ENCODE measurements around the gene MSI2. TPM values are rescaled to one million over a fixed set of nuclear protein-coding genes. Genes with fewer than 3 reads are reported as not detected.

The MSI2 gene
- total RNA-seq, 4 donors from 2014 or later, result 14.9 to 24.4 (median 19.8) TPM

DNA sequence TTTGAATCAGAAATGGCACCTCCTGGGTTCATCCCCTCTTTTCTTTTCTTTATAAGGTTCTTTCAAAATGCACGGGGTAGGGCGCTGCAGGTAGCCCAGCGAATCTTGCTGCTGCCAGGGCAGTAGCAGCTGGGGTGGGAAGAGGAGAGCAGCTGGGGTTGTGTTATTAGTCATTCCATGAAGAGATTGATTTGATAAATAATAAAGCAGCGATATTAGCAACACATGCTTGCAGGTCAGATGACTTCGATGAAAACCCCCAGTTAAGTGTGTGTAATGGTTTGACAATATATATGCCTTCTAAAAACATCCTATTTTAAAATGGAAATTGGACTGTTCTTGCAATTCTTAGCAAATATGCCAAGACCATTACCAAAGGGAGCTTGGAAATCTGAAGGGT is 288.1 kb downstream of the MSI2 start:
- TF ChIP-seq, protein P1, sequence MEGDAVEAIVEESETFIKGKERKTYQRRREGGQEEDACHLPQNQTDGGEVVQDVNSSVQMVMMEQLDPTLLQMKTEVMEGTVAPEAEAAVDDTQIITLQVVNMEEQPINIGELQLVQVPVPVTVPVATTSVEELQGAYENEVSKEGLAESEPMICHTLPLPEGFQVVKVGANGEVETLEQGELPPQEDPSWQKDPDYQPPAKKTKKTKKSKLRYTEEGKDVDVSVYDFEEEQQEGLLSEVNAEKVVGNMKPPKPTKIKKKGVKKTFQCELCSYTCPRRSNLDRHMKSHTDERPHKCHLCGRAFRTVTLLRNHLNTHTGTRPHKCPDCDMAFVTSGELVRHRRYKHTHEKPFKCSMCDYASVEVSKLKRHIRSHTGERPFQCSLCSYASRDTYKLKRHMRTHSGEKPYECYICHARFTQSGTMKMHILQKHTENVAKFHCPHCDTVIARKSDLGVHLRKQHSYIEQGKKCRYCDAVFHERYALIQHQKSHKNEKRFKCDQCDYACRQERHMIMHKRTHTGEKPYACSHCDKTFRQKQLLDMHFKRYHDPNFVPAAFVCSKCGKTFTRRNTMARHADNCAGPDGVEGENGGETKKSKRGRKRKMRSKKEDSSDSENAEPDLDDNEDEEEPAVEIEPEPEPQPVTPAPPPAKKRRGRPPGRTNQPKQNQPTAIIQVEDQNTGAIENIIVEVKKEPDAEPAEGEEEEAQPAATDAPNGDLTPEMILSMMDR (IDR thresholded peaks at IDR 0.05), result no peak
- DNase-seq (ENCODE audit: low spot score) (no peak), ATAC-seq (ENCODE audit: low FRiP score) (no peak)

DNA sequence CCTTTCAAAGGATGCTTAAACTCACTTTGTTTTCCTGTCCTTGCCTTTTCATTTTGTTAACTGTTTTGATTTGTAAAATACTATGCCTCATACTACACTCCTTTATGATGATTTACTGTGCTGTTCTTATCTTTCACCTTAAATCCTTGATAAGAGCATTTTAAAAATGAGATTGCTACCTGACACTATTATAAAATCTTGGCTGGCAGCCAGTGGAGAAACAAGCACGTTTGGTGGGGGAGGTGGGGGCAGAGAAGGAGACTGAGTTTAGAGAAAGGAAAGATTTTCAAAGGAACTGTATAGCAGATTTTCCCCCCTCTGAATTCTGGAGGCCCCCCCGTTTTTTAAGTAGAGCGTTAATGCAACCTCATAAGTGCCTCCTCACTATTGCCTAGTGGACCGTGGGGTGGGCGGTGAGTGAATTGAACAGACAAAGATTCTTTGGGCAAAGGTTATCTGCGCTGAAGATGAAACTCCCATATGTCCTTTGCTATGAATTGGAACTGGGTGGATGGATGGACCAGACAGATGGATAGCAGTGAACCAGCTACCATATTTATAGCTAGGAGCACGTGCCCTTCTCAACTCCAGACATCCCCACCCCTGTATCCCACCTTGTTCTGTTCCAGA is 288.6 kb downstream of the MSI2 start:
- no peak for DNase-seq (ENCODE audit: low spot score)
- TF ChIP-seq, protein P1 (IDR thresholded peaks at IDR 0.05), result no peak
- no peak for ATAC-seq (ENCODE audit: low FRiP score)

DNA sequence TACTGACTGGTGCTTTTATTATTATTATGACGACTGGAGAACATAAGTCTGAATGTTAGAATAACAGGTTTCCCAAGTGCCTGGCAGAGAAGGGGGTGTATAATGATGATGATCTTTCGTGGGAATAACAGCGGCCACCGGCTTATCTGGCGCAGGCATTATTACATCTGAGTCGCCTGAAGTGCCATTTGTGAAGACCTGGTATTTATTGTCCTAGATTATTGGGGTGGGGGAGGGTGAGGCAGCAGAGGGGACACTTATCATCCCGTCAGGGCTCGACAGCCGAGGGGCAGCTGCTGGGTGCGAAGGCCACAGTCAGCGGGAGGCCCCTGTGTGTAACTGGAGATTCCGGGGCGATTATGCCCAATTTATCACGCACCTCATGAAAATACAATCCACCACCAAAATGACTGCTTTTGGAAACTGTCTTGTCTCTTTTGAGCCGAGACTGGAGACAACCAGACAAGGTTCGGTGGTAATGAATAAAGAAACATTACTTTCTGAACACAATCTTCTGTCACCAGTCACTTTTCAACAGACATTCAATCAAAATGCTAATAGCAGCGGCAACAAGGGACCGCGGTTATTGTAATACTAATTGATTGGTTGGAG is 289.5 kb downstream of the MSI2 start:
- no peak for DNase-seq (ENCODE audit: low spot score)
- TF ChIP-seq, protein P1 (IDR thresholded peaks at IDR 0.05), result no peak
- no peak for ATAC-seq (ENCODE audit: low FRiP score)

DNA sequence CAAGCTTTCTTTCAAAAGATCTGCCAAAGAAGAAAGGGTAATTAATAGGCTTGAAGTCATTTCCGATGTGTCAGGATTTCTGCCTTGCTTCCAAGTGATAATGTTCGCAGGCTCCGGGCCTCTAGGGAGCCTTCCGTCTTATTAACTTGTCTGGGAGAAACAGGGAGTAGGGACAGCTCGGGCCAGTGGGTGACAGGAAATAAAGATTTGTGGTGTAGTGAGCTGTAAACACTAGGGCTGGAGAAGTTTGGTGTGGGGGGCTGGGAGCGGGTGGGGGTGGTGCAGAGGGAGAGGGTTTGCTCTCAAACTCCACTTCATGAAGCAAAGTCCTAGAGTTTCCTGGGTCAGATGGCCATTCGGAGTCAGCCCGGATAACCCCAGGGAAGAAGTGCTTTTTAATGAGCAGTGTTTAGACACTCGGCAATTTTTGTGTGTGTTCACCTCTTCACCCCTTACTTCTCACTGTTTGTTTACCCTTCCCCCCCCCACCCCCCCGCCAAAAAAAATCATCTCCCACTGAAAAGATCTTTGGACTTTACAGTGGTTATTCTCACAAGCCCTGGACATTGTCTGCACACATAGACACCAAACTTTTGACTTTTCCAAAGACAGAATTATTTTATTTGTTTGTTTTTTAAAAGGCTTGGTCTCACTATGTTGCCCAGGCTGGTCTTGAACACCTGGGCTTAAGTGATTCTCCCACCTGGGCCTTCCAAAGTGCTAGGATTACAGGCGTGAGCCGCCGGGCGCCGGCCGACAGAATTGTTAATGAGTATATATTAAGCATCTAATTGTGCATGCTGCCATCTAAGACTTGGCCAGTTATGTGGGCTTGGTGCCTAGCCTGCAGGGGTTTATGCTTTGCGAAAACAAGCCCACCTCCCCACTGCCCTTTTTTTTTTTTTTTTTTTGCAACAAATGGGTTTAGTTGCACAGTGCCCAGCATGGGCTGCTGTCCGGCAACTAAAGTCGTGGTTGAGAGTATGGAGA is 292.4 kb downstream of the MSI2 start:
- TF ChIP-seq, protein P1 (IDR thresholded peaks at IDR 0.05), result no peak
- ATAC-seq (ENCODE audit: low FRiP score) (no peak), DNase-seq (ENCODE audit: low spot score) (no peak)

DNA sequence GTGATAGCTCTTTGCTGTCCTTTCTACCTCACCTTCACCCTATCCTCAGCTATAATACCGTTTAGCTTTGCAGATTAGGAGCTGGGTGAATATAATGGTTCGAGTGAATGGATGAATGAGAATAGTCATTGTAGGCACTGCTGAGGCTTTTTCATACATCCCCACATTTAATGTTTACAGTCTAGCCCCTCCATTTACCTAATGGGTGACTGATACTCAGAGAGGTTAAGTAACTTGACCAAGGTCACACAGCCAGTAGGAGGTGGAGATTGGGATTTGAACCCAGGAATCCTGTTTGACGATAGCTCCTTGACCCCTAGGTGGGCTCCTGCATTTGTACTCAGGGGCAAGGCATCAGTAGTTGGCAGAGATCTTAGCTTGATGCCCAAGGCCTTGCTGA is 293.1 kb downstream of the MSI2 start:
- TF ChIP-seq, protein P1 (IDR thresholded peaks at IDR 0.05), result no peak
- no peak for ATAC-seq (ENCODE audit: low FRiP score)
- DNase-seq (ENCODE audit: low spot score), result no peak

DNA sequence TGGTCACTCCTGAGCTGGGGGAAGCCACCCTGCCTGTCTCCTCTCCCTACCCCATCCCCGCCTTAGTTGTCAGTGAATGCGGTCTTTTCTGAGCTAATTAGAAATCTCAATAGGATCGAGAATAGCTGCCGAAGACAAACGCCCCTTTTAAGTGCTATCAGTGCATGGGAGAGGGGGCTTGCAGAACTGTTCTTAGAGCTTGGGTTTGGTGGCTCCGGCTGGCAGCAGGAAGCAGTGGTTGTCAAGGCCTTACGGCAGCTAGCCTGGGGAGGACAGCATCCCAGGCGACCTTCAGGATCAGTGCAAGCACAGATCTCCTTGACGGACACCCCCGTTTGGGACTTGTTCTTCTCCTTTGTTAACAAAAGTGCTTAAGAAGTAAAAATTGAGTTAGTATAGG is 293.7 kb downstream of the MSI2 start:
- DNase-seq (ENCODE audit: low spot score) (no peak), ATAC-seq (ENCODE audit: low FRiP score) (no peak)
- TF ChIP-seq, protein P1 (IDR thresholded peaks at IDR 0.05), result no peak
